K562 (cell line): ENCODE measurements around the gene KRTAP5-1. TPM values are rescaled to one million over a fixed set of nuclear protein-coding genes. Genes with fewer than 3 reads are reported as not detected.

ENCODE experiments used
- GTF3C2 ChIP-seq: IDR thresholded peaks from 3 replicates; pipeline ENCODE4 v1.6.1; 2011; ENCODE audit warnings: borderline replicate concordance, mild to moderate bottlenecking, moderate library complexity; ENCODE audit not compliant: insufficient read length; ENCODE audit errors: extremely low read depth
- PCBP1 ChIP-seq: fragments of 200-400 bp; formaldehyde crosslinking; IDR thresholded peaks from 2 replicates; pipeline ENCODE4 v1.6.1; 2018; ENCODE audit warnings: mild to moderate bottlenecking, low read depth, low read length; ENCODE audit not compliant: poor library complexity, severe bottlenecking
- PHF21A ChIP-seq: fragments of 450-650 bp; IDR thresholded peaks from 2 replicates; pipeline ENCODE4 v1.6.1; 2017; ENCODE audit warnings: low read depth, borderline replicate concordance
- REST ChIP-seq, 2 experiments: fragments of 450-650 bp; formaldehyde crosslinking in 1 of 2; IDR thresholded peaks; 2 replicates each; pipeline versions ENCODE4 v1.4.0 to v1.6.1; 2014 to 2020; ENCODE audit warnings: mild to moderate bottlenecking in 2 of 2, borderline replicate concordance in 1 of 2, low read depth in 1 of 2
- SIN3B ChIP-seq: fragments of 450-650 bp; IDR thresholded peaks from 2 replicates; pipeline ENCODE4 v1.6.1; 2017; ENCODE audit warnings: low read depth, mild to moderate bottlenecking, moderate library complexity
- SMC3 ChIP-seq: conservative IDR thresholded peaks from 2 replicates; pipeline ENCODE4 v1.6.1; 2011; ENCODE audit warnings: low read depth, low read length, improper control_type of control experiment; ENCODE audit not compliant: insufficient read depth
- YY1 ChIP-seq, 3 experiments: IDR thresholded peaks; 2 replicates each; pipeline ENCODE4 v1.6.1; 2011; ENCODE audit warnings: low read length in 2 of 3, mild to moderate bottlenecking in 2 of 3, moderate library complexity in 2 of 3, borderline replicate concordance in 1 of 3, control low read depth in 1 of 3, low read depth in 1 of 3; ENCODE audit not compliant: insufficient read depth in 3 of 3, insufficient replicate concordance in 2 of 3, control insufficient read depth in 1 of 3, insufficient read length in 1 of 3; ENCODE audit errors: extremely low read depth in 1 of 3
- ZNF561 ChIP-seq: fragments of 450-650 bp; formaldehyde crosslinking; conservative IDR thresholded peaks from 2 replicates; pipeline ENCODE4 v1.4.0; 2020; ENCODE audit warnings: mild to moderate bottlenecking, moderate library complexity
- ZNF77 ChIP-seq: fragments of 250-450 bp; sonication (Bioruptor Pico); IDR thresholded peaks from 2 replicates; pipeline ENCODE4 v1.5.0; 2020
- polyA plus RNA-seq, 8 experiments: library from polyadenylated mRNA; depleted of rRNA in 4 of 8; stranded (reverse) in 5 of 8; unstranded in 3 of 8; fragments of >200 nt; fragmentation: Nextera tagmentation in 2 of 8; fragmentation: Illumina TruSeq in 1 of 8; extraction: Ambion mirVana in 2 of 8; extraction: Trizol in 1 of 8; gene quantifications; 2 replicates each; pipeline versions ENCODE4 v1.2.1 to v1.2.3, GENCODE V29; 2011 to 2014; ENCODE audit warnings: inconsistent platforms in 1 of 8, missing spikeins in 1 of 8
- total RNA-seq, 7 experiments: library from RNA; depleted of rRNA in 6 of 7; stranded (reverse); fragments of >200 nt in 6 of 7; fragmentation: Illumina TruSeq in 2 of 7; extraction: Trizol in 2 of 7; gene quantifications; 2 replicates each; pipeline versions ENCODE4 v1.2.1 to v1.2.3, GENCODE V29; 2011 to 2021; ENCODE audit warnings: low replicate concordance in 1 of 7

Gene KRTAP5-1
- total and polyA plus RNA-seq, 9 of the 15 experiments (the other 6 are each of a cell fraction or from before 2014, with no cell fraction given): not detected

GRCh38 chr11:1574238-1574932 lies 10.7 kb downstream of the KRTAP5-1 start (continued):
- no peak for TF ChIP-seq GTF3C2
- no peak for TF ChIP-seq ZNF561 (CRISPR knock-in tag)
- peak; percentile 73 for TF ChIP-seq SMC3
- TF ChIP-seq YY1 (IDR thresholded peaks at IDR 0.05; ENCODE audit: borderline replicate concordance in 1 of 3, control insufficient read depth in 1 of 3, extremely low read depth in 1 of 3, insufficient read depth in 3 of 3, insufficient read length in 1 of 3, insufficient replicate concordance in 2 of 3, low read depth in 1 of 3, low read length in 2 of 3): peak in 1 of 3 experiments; percentile 20
- peak; percentile 66; the same call in 1 of the 2 replicates for TF ChIP-seq REST (IDR thresholded peaks at IDR 0.05; ENCODE audit: borderline replicate concordance)
- TF ChIP-seq REST (CRISPR knock-in tag; IDR thresholded peaks at IDR 0.05; ENCODE audit: low read depth): no peak
- TF ChIP-seq ZNF77 (CRISPR knock-in tag): no peak
- TF ChIP-seq PCBP1: no peak
- no peak for TF ChIP-seq PHF21A
- 0 out of 2 replicates have a peak, but pooled peaks have one; percentile 38 for TF ChIP-seq SIN3B
